Activated T-cell treated with anti-CD3 and anti-CD28 coated beads, Interleukin-2, amount 50 U/mL, for 72 hours (primary cell): Measurements from ENCODE around the gene PHC2. TPM values are rescaled to one million over a fixed set of nuclear protein-coding genes. Genes with fewer than 3 reads are reported as not detected.

Experiments used
- ATAC-seq, 2 donors: fragments of 150-1000 bp; cut with Tn5 transposase; replicated peaks in 1 of 2; 2 replicates each; pipeline ENCODE4 v1.10.0; 2021; ENCODE audit warnings: moderate library complexity in 2 of 2, mild to moderate bottlenecking in 1 of 2
- DNase-seq, 2 donors: peaks; one replicate each; pipeline ENCODE4 v3.0.0; 2021 to 2022; ENCODE audit warnings: mixed read lengths in 1 of 2
- H3K27ac Mint-ChIP-seq: one replicate; pipeline ENCODE4 v1.8.0; 2022; ENCODE audit warnings: mild to moderate bottlenecking, moderate library complexity, mixed read lengths
- H3K27me3 Mint-ChIP-seq: one replicate; pipeline ENCODE4 v1.8.0; 2022; ENCODE audit warnings: low read depth, mixed read lengths
- H3K36me3 Mint-ChIP-seq, 2 donors: one replicate each; pipeline ENCODE4 v1.8.0; 2022; ENCODE audit warnings: mixed read lengths in 2 of 2, mild to moderate bottlenecking in 1 of 2; ENCODE audit not compliant: insufficient read depth in 2 of 2
- H3K4me1 Mint-ChIP-seq: one replicate; pipeline ENCODE4 v1.8.0; 2022; ENCODE audit warnings: low read depth, mixed read lengths
- H3K4me3 Mint-ChIP-seq, 2 donors: one replicate each; pipeline ENCODE4 v1.8.0; 2022; ENCODE audit warnings: mild to moderate bottlenecking in 2 of 2, mixed read lengths in 2 of 2, moderate library complexity in 2 of 2
- H3K9me3 Mint-ChIP-seq, 2 donors: one replicate each; pipeline ENCODE4 v1.8.0; 2022; ENCODE audit warnings: mixed read lengths in 2 of 2
- total RNA-seq, 2 donors: library from RNA; stranded (reverse); gene quantifications; one replicate each; pipeline ENCODE4 v1.2.3, GENCODE V29; 2022

Gene PHC2
- total RNA-seq, 2 donors from 2014 or later: 29.4 to 31.5 TPM

GRCh38 chr1:33374336-33375105 is 56.4 kb downstream of the PHC2 start:
- H3K9me3 Mint-ChIP-seq: no peaks in the 10 kb centered on the region
- H3K4me3 Mint-ChIP-seq: no peak overlapping the region
- peaks cover 2% of the 10 kb centered on the region for H3K27me3 Mint-ChIP-seq
- H3K4me1 Mint-ChIP-seq: peaks cover under 1% of the 10 kb centered on the region
- no peaks in the 10 kb centered on the region for H3K36me3 Mint-ChIP-seq
- H3K27ac Mint-ChIP-seq: no peak overlapping the region
- ATAC-seq (no peak), DNase-seq (no peak)

GRCh38 chr1:33373606-33374005 is 57.3 kb downstream of the PHC2 start:
- DNase-seq (no peak), ATAC-seq (no peak)
- Mint-ChIP-seq H3K9me3 (no peaks in the 10 kb centered on the region), H3K36me3 (no peaks in the 10 kb centered on the region), H3K4me1 (no peaks in the 10 kb centered on the region), H3K27me3 (no peaks in the 10 kb centered on the region), H3K4me3 (no peak overlapping the region), H3K27ac (no peak overlapping the region)

- no peak for ATAC-seq
- H3K27me3 Mint-ChIP-seq: no peaks in the 10 kb centered on the region
Measured at GRCh38 chr1:33372677-33373076, 58.2 kb downstream of the PHC2 start.

GRCh38 chr1:33372162-33372561 is 58.7 kb downstream of the PHC2 start:
- Mint-ChIP-seq H3K27me3 (peaks cover 4% of the 10 kb centered on the region), H3K9me3 (no peaks in the 10 kb centered on the region), H3K4me3 (no peak overlapping the region), H3K4me1 (peaks cover 6% of the 10 kb centered on the region), H3K27ac (no peak overlapping the region), H3K36me3 (no peaks in the 10 kb centered on the region)
- ATAC-seq (no peak), DNase-seq (no peak)

More at GRCh38 chr1:33372677-33373076, 58.2 kb downstream of the PHC2 start:
- no peak overlapping the region for H3K27ac Mint-ChIP-seq
- no peaks in the 10 kb centered on the region for H3K36me3 Mint-ChIP-seq
- no peaks in the 10 kb centered on the region for H3K9me3 Mint-ChIP-seq
- H3K4me3 Mint-ChIP-seq: no peak overlapping the region
- DNase-seq: no peak
- peaks cover 3% of the 10 kb centered on the region for H3K4me1 Mint-ChIP-seq

- ATAC-seq (no peak), DNase-seq (no peak)
- no peaks in the 10 kb centered on the region for H3K36me3 Mint-ChIP-seq
- H3K27ac Mint-ChIP-seq: no peak overlapping the region
- H3K27me3 Mint-ChIP-seq: peaks cover 6% of the 10 kb centered on the region
- peaks cover 6% of the 10 kb centered on the region for H3K4me1 Mint-ChIP-seq
- H3K4me3 Mint-ChIP-seq: no peak overlapping the region
- no peaks in the 10 kb centered on the region for H3K9me3 Mint-ChIP-seq
Measured at GRCh38 chr1:33371334-33371733, 59.6 kb downstream of the PHC2 start.

- ATAC-seq: no peak
- Mint-ChIP-seq H3K27me3 (peaks cover 6% of the 10 kb centered on the region), H3K4me1 (peaks cover 6% of the 10 kb centered on the region)
Measured at GRCh38 chr1:33370827-33371226, 60.1 kb downstream of the PHC2 start.

GRCh38 chr1:33370301-33370700 is 60.6 kb downstream of the PHC2 start:
- no peak overlapping the region for H3K4me3 Mint-ChIP-seq
- no peaks in the 10 kb centered on the region for H3K9me3 Mint-ChIP-seq
- DNase-seq (no peak), ATAC-seq (no peak)
- peaks cover 6% of the 10 kb centered on the region for H3K4me1 Mint-ChIP-seq
- H3K27ac Mint-ChIP-seq: no peak overlapping the region
- H3K27me3 Mint-ChIP-seq: peaks cover 6% of the 10 kb centered on the region
- H3K36me3 Mint-ChIP-seq: no peaks in the 10 kb centered on the region

More at GRCh38 chr1:33370827-33371226, 60.1 kb downstream of the PHC2 start:
- Mint-ChIP-seq H3K4me3 (no peak overlapping the region), H3K27ac (no peak overlapping the region), H3K9me3 (no peaks in the 10 kb centered on the region), H3K36me3 (no peaks in the 10 kb centered on the region)
- DNase-seq: no peak

GRCh38 chr1:33369764-33370163 is 61.1 kb downstream of the PHC2 start:
- Mint-ChIP-seq H3K27ac (no peak overlapping the region), H3K4me3 (no peak overlapping the region), H3K36me3 (no peaks in the 10 kb centered on the region), H3K4me1 (peaks cover 6% of the 10 kb centered on the region), H3K9me3 (no peaks in the 10 kb centered on the region), H3K27me3 (peaks cover 6% of the 10 kb centered on the region)
- ATAC-seq: no peak
- no peak for DNase-seq

- Mint-ChIP-seq H3K9me3 (no peaks in the 10 kb centered on the region), H3K27me3 (peaks cover 6% of the 10 kb centered on the region), H3K36me3 (no peaks in the 10 kb centered on the region), H3K27ac (no peak overlapping the region), H3K4me3 (no peak overlapping the region), H3K4me1 (peaks cover 6% of the 10 kb centered on the region)
- DNase-seq (no peak), ATAC-seq (no peak)
Measured at GRCh38 chr1:33369081-33369480, 61.8 kb downstream of the PHC2 start.

GRCh38 chr1:33368431-33368830 is 62.5 kb downstream of the PHC2 start:
- Mint-ChIP-seq H3K27ac (no peak overlapping the region), H3K9me3 (no peaks in the 10 kb centered on the region), H3K36me3 (no peaks in the 10 kb centered on the region), H3K4me3 (no peak overlapping the region), H3K4me1 (peaks cover 6% of the 10 kb centered on the region), H3K27me3 (peaks cover 6% of the 10 kb centered on the region)
- ATAC-seq (no peak), DNase-seq (no peak)

GRCh38 chr1:33367485-33368405 is 63.1 kb downstream of the PHC2 start:
- H3K4me3 Mint-ChIP-seq: no peak overlapping the region
- peaks cover 6% of the 10 kb centered on the region for H3K27me3 Mint-ChIP-seq
- H3K27ac Mint-ChIP-seq: no peak overlapping the region

GRCh38 chr1:33366762-33367484 is 64.0 kb downstream of the PHC2 start:
- H3K27ac Mint-ChIP-seq: no peak overlapping the region

More at GRCh38 chr1:33367485-33368405, 63.1 kb downstream of the PHC2 start:
- H3K4me1 Mint-ChIP-seq: peaks cover 6% of the 10 kb centered on the region
- H3K36me3 Mint-ChIP-seq: no peaks in the 10 kb centered on the region
- ATAC-seq (peak; percentile 91 to 92), DNase-seq (peak; percentile 85 to 88)
- H3K9me3 Mint-ChIP-seq: no peaks in the 10 kb centered on the region

GRCh38 chr1:33365560-33365997 is 65.3 kb downstream of the PHC2 start:
- Mint-ChIP-seq H3K4me3 (no peak overlapping the region), H3K36me3 (no peaks in the 10 kb centered on the region), H3K4me1 (peaks cover 6% of the 10 kb centered on the region), H3K27ac (no peak overlapping the region), H3K9me3 (no peaks in the 10 kb centered on the region), H3K27me3 (peaks cover 6% of the 10 kb centered on the region)
- DNase-seq (no peak), ATAC-seq (no peak)

More at GRCh38 chr1:33366762-33367484, 64.0 kb downstream of the PHC2 start:
- Mint-ChIP-seq H3K4me3 (no peak overlapping the region), H3K36me3 (no peaks in the 10 kb centered on the region), H3K27me3 (peaks cover 6% of the 10 kb centered on the region), H3K4me1 (peaks cover 6% of the 10 kb centered on the region), H3K9me3 (no peaks in the 10 kb centered on the region)
- ATAC-seq (no peak), DNase-seq (no peak)
